ENCODE measurements around the gene LRRC8E.
"Not testable (repeated sequence)": the region's sequence is repeated elsewhere in the genome, so short reads cannot be mapped to it uniquely, and the experiment has no call there.

Gene LRRC8E

DNA sequence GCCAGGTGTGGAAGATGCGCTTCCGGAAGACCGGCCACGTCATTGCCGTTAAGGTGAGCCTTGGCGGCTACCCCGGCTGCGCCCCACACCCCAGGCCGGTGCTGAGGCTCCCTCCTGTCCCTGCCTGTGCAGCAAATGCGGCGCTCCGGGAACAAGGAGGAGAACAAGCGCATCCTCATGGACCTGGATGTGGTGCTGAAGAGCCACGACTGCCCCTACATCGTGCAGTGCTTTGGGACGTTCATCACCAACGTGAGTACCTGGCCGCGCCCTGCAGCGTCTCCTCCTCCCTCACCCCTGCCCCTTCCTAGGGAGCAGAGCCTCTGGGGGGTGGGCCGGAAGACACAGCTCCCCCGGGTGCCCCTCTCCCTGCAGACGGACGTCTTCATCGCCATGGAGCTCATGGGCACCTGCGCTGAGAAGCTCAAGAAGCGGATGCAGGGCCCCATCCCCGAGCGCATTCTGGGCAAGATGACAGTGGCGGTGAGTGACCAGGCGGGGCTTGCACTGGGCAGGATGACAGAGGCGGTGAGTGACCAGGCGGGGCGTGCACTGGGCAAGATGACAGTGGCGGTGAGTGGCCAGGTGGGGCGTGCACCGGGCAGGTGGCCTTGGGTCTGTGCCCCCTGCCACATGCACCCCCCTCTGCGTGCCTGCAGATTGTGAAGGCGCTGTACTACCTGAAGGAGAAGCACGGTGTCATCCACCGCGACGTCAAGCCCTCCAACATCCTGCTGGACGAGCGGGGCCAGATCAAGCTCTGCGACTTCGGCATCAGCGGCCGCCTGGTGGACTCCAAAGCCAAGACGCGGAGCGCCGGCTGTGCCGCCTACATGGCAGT lies 22.2 kb downstream of the LRRC8E start:
- DNase-seq, result no peak

DNA sequence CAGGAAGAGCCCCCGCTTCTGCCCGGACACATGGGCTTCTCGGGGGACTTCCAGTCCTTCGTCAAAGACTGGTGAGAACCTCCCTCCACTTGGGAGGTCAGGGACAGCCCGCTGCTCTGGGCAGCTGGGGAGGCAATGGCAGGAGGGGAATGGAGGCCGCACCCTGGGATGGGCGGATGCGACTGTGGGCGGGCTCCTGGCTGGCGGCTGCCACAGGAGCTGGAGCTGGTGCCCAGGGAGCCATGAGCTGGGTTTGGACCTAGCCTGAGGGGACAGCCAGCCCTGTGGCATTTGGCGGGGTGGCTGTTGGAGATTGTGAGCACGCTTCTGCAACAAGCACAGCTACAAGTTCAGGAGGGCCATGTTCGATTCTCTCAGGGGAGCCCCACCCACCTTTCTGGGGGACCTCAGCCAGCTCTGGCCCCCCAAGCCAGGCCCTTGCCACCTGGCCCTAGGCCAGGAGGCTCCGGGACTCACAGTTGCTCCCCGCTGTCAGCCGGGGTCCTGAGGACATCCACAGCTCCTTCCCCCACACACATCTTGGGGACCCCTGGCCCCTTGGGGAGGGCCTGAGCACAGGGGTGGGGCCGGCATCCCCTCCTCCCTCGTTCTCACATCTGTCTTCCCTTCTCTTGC lies 23.3 kb downstream of the LRRC8E start:
- DNase-seq, result no peak

DNA sequence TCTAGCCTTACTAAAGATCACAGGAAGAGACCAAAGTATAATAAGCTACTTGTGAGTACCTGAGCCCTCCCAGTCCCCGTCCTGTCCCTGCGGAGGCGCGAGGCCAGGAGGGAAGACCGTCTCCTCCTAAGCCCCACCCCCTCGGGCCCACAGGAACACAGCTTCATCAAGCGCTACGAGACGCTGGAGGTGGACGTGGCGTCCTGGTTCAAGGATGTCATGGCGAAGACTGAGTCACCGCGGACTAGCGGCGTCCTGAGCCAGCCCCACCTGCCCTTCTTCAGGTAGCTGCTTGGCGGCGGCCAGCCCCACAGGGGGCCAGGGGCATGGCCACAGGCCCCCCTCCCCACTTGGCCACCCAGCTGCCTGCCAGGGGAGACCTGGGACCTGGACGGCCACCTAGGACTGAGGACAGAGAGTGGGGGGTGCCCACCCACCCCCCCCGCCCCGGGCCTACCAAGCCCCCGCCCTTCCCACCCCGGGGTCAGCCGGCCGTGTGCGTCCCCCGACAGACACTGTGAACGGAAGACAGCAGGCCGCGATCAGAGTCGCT lies 23.9 kb downstream of the LRRC8E start:
- DNase-seq, result no peak

DNA sequence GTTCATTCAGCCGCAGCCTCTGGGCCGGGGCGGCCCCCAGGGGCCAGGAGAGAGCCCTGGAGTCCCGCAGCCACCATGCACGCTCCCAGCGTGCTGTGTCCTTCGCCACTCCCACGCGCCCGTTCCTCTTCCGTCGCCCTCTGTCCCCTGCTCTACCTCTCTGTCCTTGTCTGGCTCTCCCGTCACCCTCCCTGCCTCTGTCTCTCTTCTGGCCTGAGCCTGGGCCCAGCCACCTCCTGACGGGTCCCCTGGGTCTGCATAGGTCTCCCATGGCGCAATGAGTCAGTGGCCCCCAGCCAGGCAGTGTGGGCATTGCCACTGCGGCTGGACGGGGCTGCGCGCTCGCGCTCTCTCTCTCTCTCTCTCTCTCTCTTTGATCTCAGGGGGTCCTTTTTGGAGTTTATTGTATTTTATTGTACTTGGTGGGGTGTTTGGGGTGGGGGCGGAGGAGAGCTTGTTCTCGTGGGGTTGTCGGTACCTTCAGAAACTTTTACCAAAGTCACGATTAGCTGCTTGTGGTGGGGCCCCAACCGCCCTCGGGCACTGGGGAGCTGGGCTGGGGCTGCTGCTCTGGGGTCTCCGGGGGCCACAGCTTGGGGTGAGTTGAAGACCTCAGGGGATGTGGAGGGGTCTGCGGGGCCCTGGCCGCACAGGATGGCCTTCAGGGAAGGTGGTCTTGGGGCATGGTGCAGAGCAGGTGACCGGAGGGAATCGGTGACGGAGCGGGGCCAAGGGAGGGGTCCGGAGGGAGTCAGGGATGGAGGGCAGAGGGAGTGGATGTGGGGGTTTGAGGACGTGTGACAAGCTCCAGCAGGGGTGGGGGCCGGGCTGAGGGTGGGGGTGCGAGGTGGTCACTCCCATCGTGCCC lies 24.6 kb downstream of the LRRC8E start:
- DNase-seq, result no peak

DNA sequence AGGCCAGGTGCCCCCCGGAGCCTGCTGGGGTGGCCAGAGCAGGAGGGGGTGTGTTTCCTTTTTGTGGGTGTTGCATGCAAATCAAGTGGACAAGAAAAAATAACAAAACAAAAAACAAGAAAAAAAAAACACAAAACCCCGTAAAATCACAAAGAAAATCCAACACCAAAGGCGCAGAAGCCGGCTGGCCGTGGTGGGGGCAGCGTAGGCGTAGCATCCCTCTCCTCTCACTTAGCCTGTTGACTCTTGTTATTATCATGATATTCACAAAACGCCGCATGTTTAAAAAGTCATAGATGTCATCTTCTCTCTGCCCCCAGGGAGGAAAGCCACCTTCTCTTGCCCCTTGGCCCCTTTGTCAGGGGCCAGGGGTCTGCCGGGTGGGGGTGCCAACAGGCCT lies 25.3 kb downstream of the LRRC8E start:
- DNase-seq, result no peak

DNA sequence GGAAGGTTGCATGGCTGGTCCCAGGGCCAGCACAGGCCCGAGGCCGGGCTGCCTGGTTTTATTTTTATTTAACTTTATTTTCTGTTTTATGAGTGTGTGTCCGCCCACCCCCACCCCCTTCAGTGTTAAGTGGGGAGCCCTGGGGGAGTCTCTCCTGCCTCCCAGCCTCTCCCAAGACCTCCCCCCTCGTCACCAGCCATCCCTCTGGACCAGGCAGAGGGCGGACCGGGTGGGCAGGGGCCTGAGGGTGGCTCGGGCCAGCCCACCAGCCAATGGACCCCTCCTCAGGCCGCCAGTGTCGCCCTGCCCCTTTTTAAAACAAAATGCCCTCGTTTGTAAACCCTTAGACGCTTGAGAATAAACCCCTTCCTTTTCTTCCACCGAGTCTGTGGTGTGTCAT lies 25.8 kb downstream of the LRRC8E start:
- no peak for DNase-seq

DNA sequence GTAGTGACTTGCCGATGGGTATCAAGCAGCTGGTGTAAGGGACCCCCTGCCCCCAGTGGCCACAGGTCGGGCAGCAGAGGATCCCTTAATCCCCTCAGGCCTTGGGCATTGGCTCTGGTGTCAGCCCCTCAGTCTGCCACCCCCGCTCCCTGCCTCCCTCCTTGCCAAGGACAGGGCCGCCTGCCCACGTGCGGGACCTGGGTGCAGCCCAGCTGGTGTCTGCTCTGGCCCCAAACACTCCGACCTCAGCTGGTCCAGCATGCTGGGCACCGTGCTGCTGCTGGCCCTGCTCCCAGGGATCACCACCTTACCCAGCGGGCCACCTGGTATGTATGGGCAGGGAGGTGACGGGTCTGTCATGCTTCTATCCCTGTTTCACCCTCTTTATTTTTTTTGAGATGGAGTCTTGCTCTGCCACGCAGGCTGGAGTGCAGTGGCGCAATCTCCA lies 26.3 kb downstream of the LRRC8E start, which contains the start of gene TGFBR3L:
TSS of gene TGFBR3L (plus strand) at position 233 of the 448 bp plus-strand sequence.
- DNase-seq, result no peak

DNA sequence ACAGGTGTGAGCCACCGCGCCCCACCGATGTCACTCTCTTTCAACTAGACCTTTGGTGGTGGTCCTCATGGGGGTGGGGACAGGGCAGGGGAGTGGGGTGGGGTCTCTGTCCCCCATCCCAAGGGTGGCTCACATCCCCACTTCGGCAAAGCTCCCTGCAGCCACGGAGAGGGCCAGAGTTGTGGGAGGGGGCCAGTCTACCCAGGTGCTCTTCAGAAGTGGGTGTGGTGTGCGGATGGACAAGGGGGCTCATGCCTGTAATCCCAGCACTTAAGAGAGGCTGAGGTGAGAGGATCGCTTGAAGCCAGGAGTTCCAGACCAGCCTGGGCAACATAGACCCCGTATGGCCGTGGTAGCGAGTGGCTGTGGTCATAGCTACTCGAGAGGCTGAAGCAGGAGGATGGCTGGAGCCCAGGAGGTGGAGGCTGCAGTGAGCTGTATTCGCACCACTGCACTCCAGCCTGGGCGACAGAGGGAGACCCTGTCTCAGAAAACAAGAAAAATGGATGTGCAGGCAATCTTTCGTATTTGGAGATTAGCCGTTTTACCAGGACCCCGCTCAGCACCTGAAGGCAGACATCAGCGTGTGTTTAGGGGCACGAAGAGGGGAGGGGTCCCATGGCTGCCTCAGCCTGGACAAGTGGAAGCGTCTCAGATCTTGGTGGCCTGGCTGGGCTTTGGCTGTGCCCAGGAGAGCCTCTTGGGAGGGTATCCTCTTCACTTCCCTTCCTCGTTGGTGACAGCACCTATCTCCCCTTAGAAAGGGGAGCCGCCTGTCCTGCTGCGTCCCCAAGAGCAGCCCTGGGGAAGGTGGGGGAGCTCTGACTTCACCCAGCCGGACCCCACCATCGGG lies 27.2 kb downstream of the LRRC8E start:
- no peak for DNase-seq

DNA sequence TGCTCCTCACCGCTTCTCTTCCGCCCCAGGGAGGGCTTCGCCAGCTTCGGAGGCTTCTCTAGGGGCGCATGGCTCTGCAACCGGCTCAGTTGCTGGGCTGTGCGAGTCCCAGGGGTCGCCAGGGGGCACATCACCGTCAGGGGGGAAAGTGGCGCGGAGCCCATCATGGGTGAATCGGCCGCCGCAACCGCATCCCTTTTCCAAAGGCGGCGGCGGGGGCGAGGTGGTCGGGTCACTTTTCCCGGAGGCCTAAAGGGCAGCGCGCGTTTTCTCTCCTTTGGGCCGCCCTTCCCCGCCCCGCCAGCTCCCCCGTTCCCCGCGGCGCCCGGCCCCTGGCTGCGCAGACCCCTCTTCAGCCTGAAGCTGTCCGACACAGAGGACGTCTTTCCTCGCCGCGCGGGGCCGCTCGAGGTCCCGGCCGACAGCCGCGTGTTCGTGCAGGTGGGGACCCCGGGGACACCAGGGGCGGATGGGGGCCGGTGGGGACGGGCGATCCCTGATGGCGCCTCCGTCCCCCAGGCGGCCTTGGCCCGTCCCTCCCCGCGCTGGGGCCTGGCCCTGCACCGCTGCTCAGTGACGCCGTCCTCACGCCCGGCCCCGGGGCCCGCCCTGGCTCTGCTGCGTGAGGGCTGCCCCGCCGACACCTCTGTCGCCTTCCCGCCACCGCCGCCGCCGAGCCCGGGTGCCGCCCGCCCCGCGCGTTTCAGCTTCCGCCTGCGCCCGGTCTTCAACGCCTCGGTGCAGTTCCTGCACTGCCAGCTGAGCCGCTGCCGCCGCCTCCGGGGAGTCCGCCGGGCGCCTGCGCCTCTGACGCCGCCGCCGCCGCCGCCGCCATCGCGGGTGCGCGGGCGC lies 28.0 kb downstream of the LRRC8E start:
- DNase-seq, result peak; percentile 64

DNA sequence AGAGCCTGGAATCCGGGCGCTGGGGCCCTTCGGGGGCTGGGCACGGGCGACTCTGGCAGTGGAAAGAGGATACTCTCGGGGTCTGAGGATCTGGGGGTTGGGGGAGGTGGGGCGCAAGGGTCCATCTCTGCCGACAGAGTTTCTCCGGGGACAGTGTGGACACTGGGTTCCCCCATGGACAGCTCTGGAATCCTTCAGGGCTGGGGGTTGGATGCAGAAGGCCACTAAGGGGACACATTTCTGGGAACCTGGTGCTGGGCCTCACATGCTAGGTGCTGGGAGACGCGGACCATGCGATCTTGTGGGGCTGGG lies 28.6 kb downstream of the LRRC8E start:
- DNase-seq, result no peak

DNA sequence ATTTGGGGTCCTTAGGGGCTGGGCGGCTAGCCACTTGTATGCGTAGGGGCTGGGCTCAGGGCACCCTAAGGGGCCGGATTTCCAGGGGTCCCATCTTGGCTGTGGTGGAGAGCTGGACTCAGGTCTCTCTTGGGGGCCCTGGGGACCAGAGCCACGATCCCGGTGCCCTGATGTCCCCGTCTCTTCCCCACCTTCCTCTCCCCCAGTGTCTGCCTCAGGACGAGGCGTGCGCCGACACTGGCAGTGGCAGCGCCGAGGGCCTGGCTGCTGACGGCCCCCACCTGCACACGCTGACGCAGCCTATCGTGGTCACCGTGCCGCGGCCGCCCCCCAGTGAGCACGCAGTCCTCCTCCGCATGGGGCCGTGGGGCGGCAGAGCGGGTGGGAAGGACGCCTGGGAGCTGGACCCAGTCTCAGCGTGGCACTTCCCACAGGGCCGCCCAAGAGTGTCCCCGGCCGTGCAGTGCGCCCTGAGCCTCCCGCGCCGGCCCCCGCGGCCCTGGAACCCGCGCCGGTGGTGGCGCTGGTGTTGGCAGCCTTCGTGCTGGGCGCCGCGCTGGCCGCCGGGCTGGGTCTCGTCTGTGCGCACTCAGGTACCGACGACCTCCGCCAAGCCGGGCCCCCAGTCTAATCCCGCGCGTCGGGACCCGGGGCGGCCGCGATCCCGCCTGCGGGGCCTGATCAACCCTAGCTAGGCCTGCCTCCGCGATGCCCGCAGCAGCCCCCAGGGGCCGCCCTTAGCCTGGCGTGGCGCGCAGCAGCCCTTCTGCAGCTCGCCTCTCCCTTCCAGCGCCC lies 29.2 kb downstream of the LRRC8E start:
- DNase-seq, result peak; percentile 69

DNA sequence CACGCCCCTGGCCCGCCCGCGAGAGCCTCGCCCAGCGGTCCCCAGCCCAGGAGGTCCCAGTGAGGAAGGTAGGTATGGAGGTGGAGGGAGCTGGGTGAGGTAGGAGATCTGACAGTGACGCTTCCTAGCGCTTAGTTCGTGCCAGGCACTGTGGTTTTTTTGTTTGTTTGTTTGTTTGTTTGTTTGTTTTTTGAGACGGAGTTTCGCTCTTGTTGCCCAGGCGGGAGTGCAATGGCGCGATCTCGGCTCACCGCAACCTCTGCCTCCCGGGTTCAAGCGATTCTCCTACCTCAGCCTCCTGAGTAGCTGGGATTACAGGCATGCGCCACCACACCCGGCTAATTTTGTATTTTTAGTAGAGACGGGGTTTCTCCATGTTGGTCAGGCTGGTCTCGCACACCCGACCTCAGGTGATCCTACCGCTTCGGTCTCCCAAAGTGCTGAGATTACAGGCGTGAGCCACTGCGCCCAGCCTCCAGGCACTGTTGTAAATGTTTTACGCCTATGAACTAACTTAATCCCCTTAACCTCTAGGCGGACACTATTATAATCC lies 29.8 kb downstream of the LRRC8E start:
- not testable (repeated sequence) for DNase-seq

DNA sequence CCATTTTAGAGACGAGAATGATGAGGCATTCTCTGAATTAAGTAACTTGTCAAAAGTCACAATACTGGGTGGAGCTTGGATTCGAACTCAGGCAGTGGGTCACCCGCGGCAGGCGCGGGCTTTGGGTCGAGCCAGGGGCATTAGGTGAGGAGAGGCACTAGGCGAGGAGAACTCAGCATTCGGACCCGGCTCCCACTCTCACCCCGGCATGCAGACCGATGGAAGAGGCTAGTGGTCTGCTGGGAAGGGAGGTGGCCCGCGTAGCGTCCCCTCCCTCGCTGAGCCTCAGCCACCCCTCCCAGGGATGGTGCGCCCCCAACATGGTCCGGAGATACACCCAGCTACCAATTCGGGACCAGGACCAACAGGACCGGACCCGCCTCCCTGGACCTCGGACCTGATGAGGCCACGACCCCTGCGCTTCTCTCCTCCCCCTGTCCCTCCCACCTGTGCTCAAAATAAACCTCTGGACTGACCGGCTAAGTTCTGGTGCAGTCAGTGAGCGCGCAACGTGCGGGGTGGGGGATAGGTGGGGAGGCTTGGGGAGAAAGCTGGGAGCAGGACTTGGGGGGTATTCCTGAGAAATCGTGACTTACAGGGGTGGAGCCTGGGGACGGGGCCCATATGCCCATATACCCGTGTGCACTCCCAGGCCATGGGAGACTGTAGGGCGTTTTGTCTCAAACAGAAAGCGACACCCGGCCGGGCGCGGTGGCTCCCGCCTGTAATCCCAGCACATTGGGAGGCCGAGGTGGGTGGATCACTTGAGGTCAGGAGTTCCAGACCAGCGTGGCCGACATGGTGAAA lies 30.5 kb downstream of the LRRC8E start:
- DNase-seq, result no peak

DNA sequence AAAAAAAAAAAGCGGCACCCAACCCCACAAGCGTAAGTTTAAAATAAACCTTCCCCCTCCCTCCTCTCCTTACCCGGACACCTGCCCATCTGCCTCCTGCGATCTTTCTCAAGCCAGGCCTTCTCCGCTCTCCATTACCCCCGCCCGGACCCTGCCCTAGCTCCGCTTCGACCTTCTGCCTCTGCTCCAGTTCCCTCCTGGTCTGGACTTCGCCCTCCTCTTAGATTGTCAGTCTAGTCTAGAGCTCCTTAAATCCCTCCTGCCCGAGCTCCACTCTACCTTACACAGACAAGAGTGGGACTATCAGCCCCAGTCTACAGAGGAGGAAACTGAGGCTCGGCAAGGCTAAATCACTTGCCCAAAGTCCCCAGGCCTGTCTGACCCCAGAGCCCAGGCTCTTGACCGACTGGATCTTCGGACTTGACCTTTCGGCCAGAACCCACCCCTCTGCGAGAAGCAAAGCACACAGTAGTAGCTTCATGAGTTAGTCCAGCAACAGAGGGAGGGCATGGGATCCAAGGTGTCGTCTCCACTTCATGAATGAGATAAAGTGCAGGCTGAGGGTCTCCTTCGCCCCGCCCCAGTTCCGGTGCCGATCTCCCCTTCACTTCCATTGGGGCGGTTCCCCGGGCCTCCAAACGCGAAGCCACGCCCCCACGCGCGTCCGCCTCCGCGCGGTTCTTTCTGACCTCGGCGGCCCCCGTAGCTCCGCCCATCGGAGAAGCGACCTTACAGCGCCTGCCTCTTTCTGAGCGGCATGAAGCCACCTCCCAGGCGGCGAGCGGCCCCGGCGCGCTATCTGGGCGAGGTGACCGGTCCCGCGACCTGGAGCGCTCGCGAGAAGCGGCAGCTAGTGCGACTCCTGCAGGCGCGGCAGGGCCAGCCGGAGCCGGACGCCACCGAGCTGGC lies 31.6 kb downstream of the LRRC8E start, which contains the start of gene SNAPC2:
TSS of gene SNAPC2 (plus strand) at position 729 of the 909 bp plus-strand sequence. CDS start at position 758, 29 bp downstream.
- peak; percentile 97 for DNase-seq

DNA sequence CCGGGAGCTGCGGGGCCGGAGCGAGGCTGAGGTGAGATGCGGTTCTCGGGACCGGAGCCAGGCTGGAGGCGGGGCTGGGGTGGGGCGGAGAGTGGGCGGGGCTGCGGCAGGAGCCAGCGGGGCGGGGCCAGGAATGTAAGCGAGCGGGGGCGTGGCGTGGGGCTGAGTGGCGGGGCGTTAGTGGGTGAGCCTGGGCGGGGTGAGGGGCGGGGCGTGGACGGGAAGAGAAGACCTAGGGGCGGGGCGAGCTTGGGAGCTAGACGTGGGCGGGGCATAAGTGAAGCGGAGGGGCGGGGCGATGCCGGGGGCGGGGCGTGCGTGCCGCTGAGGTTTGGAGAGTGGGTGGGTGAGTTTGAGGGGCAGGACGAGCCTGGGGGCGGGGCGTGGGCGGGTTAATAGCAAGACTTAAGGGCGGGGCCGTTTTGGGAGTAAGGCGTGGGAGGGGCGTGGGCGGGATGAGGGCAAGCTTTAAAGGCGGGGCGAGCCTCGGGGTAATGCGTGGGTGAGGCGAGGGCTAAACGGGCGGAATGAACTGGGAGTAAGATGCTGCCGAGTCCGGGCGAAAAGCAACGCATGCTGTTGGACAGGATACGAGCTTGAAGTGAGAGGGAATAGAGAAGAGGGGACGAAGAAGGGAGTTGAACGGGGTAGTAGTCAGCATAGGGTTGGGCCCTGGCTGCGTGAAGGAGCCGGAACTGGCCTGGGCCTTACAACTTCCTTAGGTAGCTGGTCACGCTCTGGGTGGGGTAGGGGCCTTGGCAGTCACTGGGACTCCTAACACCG lies 32.4 kb downstream of the LRRC8E start:
- DNase-seq, result peak; percentile 98

DNA sequence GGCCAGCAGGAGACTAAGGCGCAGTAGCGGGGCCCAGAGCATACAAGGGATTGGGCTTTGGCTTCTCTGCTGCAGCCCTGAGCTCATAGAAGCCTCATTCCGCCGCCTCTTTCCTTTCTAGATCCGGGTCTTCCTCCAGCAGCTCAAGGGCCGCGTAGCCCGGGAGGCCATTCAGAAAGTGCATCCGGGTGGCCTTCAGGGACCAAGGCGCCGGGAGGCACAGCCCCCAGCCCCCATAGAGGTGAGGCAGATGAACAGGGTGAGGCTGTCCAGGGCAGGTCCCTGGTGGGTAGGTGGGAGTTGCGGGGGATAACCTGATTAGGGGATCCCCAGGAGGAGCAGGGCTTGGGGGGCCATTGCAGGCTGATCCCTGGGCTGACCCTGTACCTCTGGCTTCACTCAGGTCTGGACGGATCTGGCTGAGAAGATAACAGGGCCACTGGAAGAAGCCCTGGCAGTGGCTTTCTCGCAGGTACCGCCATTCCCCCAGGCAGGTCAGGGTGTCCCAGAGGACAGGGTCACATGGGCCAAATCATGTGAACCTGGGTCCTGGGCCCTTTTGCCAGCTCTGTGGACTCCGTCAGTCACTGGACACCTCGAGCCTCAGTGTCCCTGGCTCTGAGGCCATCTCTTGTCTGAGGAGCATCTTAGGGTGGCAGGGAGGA lies 33.1 kb downstream of the LRRC8E start:
- no peak for DNase-seq

Measured in activated naive CD4-positive, alpha-beta T cell treated with anti-CD3 and anti-CD28 coated beads, Interleukin-2, amount 50 U/mL, for 16 hours (primary cell).